Esophagus squamous epithelium (tissue), 5 donors: ENCODE data around the gene PROSER2. TPM values are rescaled to one million over a fixed set of nuclear protein-coding genes. Genes with fewer than 3 reads are reported as not detected.

Experiments
- DNase-seq: peaks from one replicate; lab custom pipeline; 2025; lab: John Stamatoyannopoulos, UW
- H3K27ac ChIP-seq, 4 donors: fragments of 200-600 bp; sonication (generic); one replicate each; pipeline ENCODE4 v1.5.1; 2016 to 2019; ENCODE audit warnings: mild to moderate bottlenecking in 1 of 4
- H3K27me3 ChIP-seq, 4 donors: fragments of 200-600 bp; sonication (generic); 1 replicate in 3 of 4; 2 replicates in 1 of 4; pipeline versions ENCODE4 v1.5.1 to v1.6.0; 2017 to 2021; ENCODE audit warnings: antibody characterized with exemption in 1 of 4
- H3K36me3 ChIP-seq, 3 donors: fragments of 200-600 bp; sonication (generic); one replicate each; pipeline ENCODE4 v1.5.1; 2016 to 2019
- H3K4me1 ChIP-seq, 3 donors: fragments of 200-600 bp; sonication (generic); one replicate each; pipeline ENCODE4 v1.5.1; 2017 to 2019
- H3K4me3 ChIP-seq, 4 donors: fragments of 200-600 bp; sonication (generic); 1 replicate in 3 of 4; 2 replicates in 1 of 4; pipeline ENCODE4 v1.5.1; 2016 to 2019; ENCODE audit warnings: mild to moderate bottlenecking in 2 of 4, moderate library complexity in 1 of 4
- H3K9me3 ChIP-seq, 3 donors: fragments of 200-600 bp; sonication (generic); one replicate each; pipeline ENCODE4 v1.5.1; 2016 to 2019
- POLR2A ChIP-seq, 4 donors: fragments of 450-650 bp; IDR thresholded peaks; one replicate each; pipeline ENCODE4 v1.6.1; 2017; ENCODE audit warnings: antibody characterized with exemption in 4 of 4, mild to moderate bottlenecking in 4 of 4, moderate library complexity in 3 of 4
- WGBS, 2 donors: methylation state at CpG; one replicate each; pipeline ENCODE4 v1.1.5; 2018; 5-methylcytosine and 5-hydroxymethylcytosine counted together
- intact Hi-C: fragments of 100-400 bp; cut with DNase I; formaldehyde crosslinking; loops from one replicate; pipeline ENCODE4 v1.15.0; 2022
- total RNA-seq, 4 donors: library from RNA; depleted of rRNA; stranded (reverse); fragments of >200 nt; gene quantifications; one replicate each; pipeline ENCODE4 v1.1.0, GENCODE V29; 2016
- TF ChIP-seq, protein P1 (sequence below), 6 experiments: fragments of 450-650 bp in 4 of 6; fragments of 200-600 bp in 2 of 6; sonication (generic) in 2 of 6; IDR thresholded peaks; one replicate each; pipeline ENCODE4 v1.5.1; 2016 to 2019; ENCODE audit warnings: antibody characterized with exemption in 6 of 6, mild to moderate bottlenecking in 4 of 6, moderate library complexity in 4 of 6
- donor health status: DM: yes; HTN: yes; CAD: no.

The PROSER2 gene
- total RNA-seq, 4 donors from 2014 or later: 6.4 to 15.5 (median 11.1) TPM

DNA sequence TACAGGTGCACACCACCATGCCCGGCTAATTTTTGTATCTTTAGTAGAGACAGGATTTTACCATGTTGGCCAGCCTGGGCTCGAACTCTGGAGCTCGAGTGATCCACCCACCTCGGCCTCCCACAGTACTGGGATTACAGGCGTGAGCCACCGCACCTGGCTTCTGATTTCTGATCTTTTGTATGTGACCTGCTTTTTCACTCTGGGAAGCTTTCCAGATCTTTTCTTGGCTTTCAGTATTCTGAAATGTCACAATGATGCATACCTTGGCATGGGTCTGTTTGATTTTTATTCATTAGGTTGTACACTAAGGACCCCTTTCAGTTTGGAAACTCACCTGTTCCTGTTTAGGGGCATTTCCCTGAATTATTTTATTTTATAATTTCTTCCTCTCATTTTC lies 41.6 kb downstream of the PROSER2 start:
- 58 to 72% methylated on average over 6 of the region's 6 CpGs for WGBS, 2 donors
- Histone ChIP-seq H3K27me3 (no peaks in the 10 kb centered on the region), H3K4me3 (no peak overlapping the region), H3K36me3 (peaks cover 0 to 78% (median 0%) of the 10 kb centered on the region in 3 donors), H3K4me1 (peaks cover 0 to 6% (median 0%) of the 10 kb centered on the region in 3 donors), H3K27ac (no peak overlapping the region), H3K9me3 (no peaks in the 10 kb centered on the region)
- DNase-seq: no peak
- TF ChIP-seq POLR2A (IDR thresholded peaks at IDR 0.05): no peak
- TF ChIP-seq, protein P1, sequence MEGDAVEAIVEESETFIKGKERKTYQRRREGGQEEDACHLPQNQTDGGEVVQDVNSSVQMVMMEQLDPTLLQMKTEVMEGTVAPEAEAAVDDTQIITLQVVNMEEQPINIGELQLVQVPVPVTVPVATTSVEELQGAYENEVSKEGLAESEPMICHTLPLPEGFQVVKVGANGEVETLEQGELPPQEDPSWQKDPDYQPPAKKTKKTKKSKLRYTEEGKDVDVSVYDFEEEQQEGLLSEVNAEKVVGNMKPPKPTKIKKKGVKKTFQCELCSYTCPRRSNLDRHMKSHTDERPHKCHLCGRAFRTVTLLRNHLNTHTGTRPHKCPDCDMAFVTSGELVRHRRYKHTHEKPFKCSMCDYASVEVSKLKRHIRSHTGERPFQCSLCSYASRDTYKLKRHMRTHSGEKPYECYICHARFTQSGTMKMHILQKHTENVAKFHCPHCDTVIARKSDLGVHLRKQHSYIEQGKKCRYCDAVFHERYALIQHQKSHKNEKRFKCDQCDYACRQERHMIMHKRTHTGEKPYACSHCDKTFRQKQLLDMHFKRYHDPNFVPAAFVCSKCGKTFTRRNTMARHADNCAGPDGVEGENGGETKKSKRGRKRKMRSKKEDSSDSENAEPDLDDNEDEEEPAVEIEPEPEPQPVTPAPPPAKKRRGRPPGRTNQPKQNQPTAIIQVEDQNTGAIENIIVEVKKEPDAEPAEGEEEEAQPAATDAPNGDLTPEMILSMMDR (IDR thresholded peaks at IDR 0.05): no peak
- intact Hi-C loops: no loop called here

DNA sequence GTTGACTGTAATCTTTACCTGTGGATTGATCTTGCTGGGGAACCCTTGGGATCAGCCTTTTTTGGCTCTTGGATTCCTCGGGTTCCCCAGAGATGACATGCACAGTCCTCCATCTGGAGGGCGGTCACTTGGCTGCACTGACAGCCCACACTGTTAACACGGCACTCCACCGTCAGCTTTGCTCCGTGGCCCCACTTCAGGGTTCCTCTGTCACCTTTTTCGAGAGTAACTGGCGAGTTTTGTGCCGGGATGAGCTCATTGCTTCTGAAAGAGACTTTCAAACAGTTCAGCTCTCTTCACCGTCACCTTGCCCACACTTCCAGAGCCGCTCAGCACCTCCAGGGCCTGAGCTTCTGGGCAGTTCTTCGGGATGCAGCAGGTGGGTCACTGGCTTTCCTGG lies 42.4 kb downstream of the PROSER2 start:
- TF ChIP-seq POLR2A (IDR thresholded peaks at IDR 0.05): no peak
- TF ChIP-seq, protein P1 (IDR thresholded peaks at IDR 0.05): no peak
- Histone ChIP-seq H3K27ac (no peak overlapping the region), H3K9me3 (no peaks in the 10 kb centered on the region), H3K4me1 (peaks cover 0 to 14% (median 3%) of the 10 kb centered on the region in 3 donors), H3K27me3 (no peaks in the 10 kb centered on the region), H3K4me3 (no peak overlapping the region), H3K36me3 (peaks cover 0 to 78% (median 0%) of the 10 kb centered on the region in 3 donors)
- no peak for DNase-seq
- intact Hi-C loops: no loop called here
- WGBS, 2 donors: 81 to 86% methylated on average over 10 to 11 of the region's 11 CpGs

DNA sequence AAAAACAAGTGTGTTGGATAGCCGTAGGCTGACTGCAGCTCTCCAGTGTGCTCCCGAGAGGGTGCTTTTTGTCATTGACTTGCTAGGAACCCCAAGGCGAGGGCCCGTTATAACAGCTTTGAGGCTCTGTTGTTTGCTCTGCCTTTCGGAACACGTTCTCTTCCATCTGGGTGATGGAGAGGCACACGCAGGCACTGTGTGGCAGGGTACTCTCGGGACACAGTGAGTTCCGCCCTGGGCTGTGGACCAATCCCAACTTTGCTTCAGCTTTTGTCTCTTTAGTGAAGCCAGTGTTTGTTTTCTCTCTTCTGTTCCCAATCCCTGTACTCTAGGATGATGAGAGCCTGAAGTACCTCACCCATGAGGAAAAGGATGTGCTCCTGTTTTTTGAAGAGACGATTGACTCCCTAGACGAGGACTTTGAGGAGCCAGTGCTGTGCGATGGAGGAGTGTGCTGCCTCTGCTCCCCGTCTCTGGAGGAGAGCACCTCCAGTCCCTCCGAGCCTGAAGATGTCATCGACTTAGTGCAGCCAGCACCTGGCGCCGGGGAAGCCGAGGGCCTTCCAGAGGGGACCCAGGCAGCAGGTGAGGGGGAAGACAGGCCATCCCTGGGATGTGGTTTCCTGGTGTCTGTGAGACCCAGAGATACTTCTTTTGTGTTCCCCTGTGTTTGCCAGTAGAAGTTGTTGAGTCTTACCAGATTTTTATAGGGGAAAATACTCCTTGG lies 43.2 kb downstream of the PROSER2 start:
- Histone ChIP-seq H3K36me3 (peaks cover 0 to 70% (median 0%) of the 10 kb centered on the region in 3 donors), H3K4me3 (no peak overlapping the region), H3K4me1 (peaks cover 0 to 22% (median 3%) of the 10 kb centered on the region in 3 donors), H3K27ac (no peak overlapping the region), H3K27me3 (no peaks in the 10 kb centered on the region), H3K9me3 (no peaks in the 10 kb centered on the region)
- no peak for TF ChIP-seq POLR2A (IDR thresholded peaks at IDR 0.05)
- TF ChIP-seq, protein P1 (IDR thresholded peaks at IDR 0.05): no peak
- intact Hi-C loops: no loop called here
- no peak for DNase-seq
- WGBS, 2 donors: 95 to 97% methylated on average over 9 to 17 of the region's 18 CpGs

DNA sequence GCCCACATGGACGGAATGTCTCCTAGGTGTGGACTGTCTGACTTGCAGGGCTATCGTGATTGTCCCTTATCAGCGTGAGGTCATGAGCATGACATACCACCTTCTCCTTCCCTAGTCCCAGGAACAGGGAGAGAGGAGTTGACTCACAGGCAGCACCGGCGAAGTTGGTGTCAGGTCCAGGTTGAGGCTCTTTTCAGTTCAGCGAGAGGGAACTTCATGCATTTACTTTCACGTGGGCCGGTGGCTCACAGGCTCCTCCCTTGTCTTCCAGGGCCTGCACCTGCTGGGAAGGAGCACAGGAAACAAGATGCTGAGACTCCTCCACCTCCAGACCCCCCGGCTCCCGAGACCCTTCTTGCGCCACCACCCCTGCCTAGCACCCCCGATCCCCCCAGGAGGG lies 46.1 kb downstream of the PROSER2 start:
- Histone ChIP-seq H3K9me3 (no peaks in the 10 kb centered on the region), H3K36me3 (peaks cover 0 to 49% (median 0%) of the 10 kb centered on the region in 3 donors), H3K4me3 (no peak overlapping the region), H3K27ac (no peak overlapping the region), H3K27me3 (no peaks in the 10 kb centered on the region), H3K4me1 (peaks cover 3 to 38% (median 7%) of the 10 kb centered on the region in 3 donors)
- no peak for TF ChIP-seq POLR2A (IDR thresholded peaks at IDR 0.05)
- TF ChIP-seq, protein P1 (IDR thresholded peaks at IDR 0.05): no peak
- 82 to 94% methylated on average over 3 to 7 of the region's 12 CpGs for WGBS, 2 donors
- intact Hi-C loops: no loop called here
- DNase-seq: no peak

DNA sequence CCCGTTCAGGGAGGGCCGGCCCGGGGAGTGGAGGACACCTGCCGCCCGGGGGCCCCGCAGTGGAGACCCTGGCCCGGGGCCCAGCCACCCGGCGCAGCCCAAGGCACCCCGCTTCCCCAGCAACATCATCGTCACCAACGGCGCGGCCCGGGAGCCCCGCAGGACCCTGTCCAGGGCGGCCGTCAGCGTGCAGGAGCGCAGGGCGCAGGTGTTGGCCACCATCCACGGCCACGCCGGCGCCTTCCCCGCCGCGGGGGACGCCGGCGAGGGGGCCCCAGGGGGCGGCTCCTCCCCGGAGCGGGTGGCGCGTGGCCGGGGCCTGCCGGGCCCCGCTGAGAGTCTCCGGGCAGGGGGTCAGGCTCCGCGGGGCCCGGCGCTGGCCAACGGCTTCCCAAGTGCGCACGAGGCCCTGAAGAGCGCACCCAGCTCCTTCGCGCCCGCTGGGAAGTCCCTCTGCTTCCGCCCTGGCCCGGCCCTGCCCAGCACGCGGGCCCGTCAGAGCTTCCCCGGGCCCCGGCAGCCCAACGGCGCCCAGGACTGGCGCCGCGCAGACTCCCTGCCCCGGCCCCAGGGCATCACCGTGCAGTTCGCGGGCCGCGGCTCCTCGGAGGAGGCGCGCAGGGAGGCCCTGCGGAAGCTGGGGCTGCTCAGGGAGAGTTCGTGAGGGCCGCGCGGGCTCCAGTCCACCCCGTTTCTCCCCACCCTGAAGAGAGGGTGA lies 46.7 kb downstream of the PROSER2 start:
- no CpG with 5 or more reads among the region's 78 CpGs for WGBS, 2 donors
- no peak for DNase-seq
- Histone ChIP-seq H3K4me3 (peak overlapping the region in 2 of 4 donors; percentile 32 to 43), H3K36me3 (peaks cover 0 to 49% (median 0%) of the 10 kb centered on the region in 3 donors), H3K27ac (peak overlapping the region in 2 of 4 donors; percentile 9 to 54), H3K27me3 (no peaks in the 10 kb centered on the region), H3K9me3 (no peaks in the 10 kb centered on the region), H3K4me1 (peaks cover 10 to 44% (median 10%) of the 10 kb centered on the region in 3 donors)
- no peak for TF ChIP-seq POLR2A (IDR thresholded peaks at IDR 0.05)
- TF ChIP-seq, protein P1 (IDR thresholded peaks at IDR 0.05): no peak
- intact Hi-C loops: no loop called here
